ENCODE results near the gene TERT. TPM values are rescaled to one million over a fixed set of nuclear protein-coding genes. Genes with fewer than 3 reads are reported as not detected.
"Not testable (repeated sequence)": the region's sequence is repeated elsewhere in the genome, so short reads cannot be mapped to it uniquely, and the experiment has no call there.

TERT gene
- total and polyA plus RNA-seq, 2 of the 8 experiments (the other 6 are each of a cell fraction or from before 2014, with no cell fraction given): 13.1 to 23.1 TPM

- ChIA-PET POLR2A (ENCODE audit: partially characterized antibody) (interaction anchor here (0.6 to 4.3 kb wide), 6 partner anchors 9 to 161 kb away, joined by 3 to 15 read pairs (median 4); no protein-coding TSS in a partner anchor), CTCF (ENCODE audit: partially characterized antibody) (interaction anchor here (1.0 to 1.9 kb wide), 5 partner anchors 9 to 164 kb away, joined by 3 to 5 read pairs (median 4); no protein-coding TSS in a partner anchor)
- WGBS, 2 experiments (ENCODE audit: extremely low coverage in 1 of 2, insufficient coverage in 1 of 2, insufficient read length in 1 of 2, insufficient replicate concordance in 2 of 2, low coverage in 1 of 2, low lambda C conversion rate in 2 of 2, missing lambda C conversion rate in 1 of 2): 86% methylated on average over 5 of the region's 5 CpGs; no CpG with 5 or more reads in 1 of the 2 experiments
- H3K4me1 ChIP-seq (replicated peaks in 1 of 4; ENCODE audit: control insufficient read depth in 3 of 4, insufficient read depth in 4 of 4, low read length in 3 of 4); H4K8ac ChIP-seq (ENCODE audit: extremely low read depth, insufficient read depth, low read length); H3K23ac ChIP-seq (ENCODE audit: insufficient read length); H3K9ac ChIP-seq (replicated peaks in 1 of 4; ENCODE audit: extremely low read depth in 1 of 4, low read depth in 3 of 4, low read length in 3 of 4); H2AK5ac ChIP-seq (ENCODE audit: low read depth, low read length); H3K27me3 ChIP-seq (replicated peaks in 1 of 4; ENCODE audit: control insufficient read depth in 3 of 4, extremely low read depth in 1 of 4, insufficient read depth in 3 of 4, low read length in 3 of 4); H3K14ac ChIP-seq (ENCODE audit: insufficient read length); H2AFZ ChIP-seq (ENCODE audit: low read length); H3K23me2 ChIP-seq (ENCODE audit: low read depth, low read length); H3K4me2 ChIP-seq (ENCODE audit: insufficient read depth in 1 of 2, low read depth in 2 of 2, low read length in 2 of 2); H3K56ac ChIP-seq (replicated peaks; ENCODE audit: insufficient read length, low read depth, low read length); H4K5ac ChIP-seq (ENCODE audit: insufficient read length, low read depth, low read length); H2BK5ac ChIP-seq (ENCODE audit: low read depth, low read length); H3K27ac ChIP-seq (ENCODE audit: low read depth, low read length); FAIRE-seq; H4K91ac ChIP-seq (replicated peaks; ENCODE audit: insufficient read length, low read length); H2BK12ac ChIP-seq (ENCODE audit: low read depth, low read length); H2BK20ac ChIP-seq (ENCODE audit: low read length); H3K79me1 ChIP-seq (ENCODE audit: low read depth, low read length); H3K9me3 ChIP-seq (ENCODE audit: insufficient read depth in 2 of 2, low read depth in 1 of 2, low read length in 1 of 2); DNase-seq (ENCODE audit: low read depth in 1 of 2, low spot score in 2 of 2); H3K4ac ChIP-seq (replicated peaks; ENCODE audit: insufficient read length, low read depth, low read length); H2BK15ac ChIP-seq (ENCODE audit: low read length); H2BK120ac ChIP-seq (replicated peaks; ENCODE audit: low read depth, low read length); H3K4me3 ChIP-seq (ENCODE audit: extremely low read depth in 1 of 4, insufficient read depth in 2 of 4, low read depth in 3 of 4, low read length in 4 of 4); H3K18ac ChIP-seq (ENCODE audit: extremely low read depth, low read length); H3K79me2 ChIP-seq (ENCODE audit: control insufficient read depth in 1 of 2, insufficient read depth in 2 of 2, low read length in 2 of 2): not testable (repeated sequence)
- H4K20me1 ChIP-seq (replicated peaks in 1 of 2; ENCODE audit: control insufficient read depth in 1 of 2, insufficient read depth in 2 of 2, low read length in 2 of 2): peaks cover 2 to 15% of the 10 kb centered on the region in 2 experiments
- peaks cover 18 to 59% (median 46%) of the 10 kb centered on the region in 4 experiments for H3K36me3 ChIP-seq (ENCODE audit: control insufficient read depth in 2 of 4, insufficient read depth in 4 of 4, low read length in 3 of 4)
Observed at GRCh38 chr5:1326532-1326875, 31.6 kb upstream of the TERT start.
